ENCODE measurements around the gene CDCA5. TPM values are rescaled to one million over a fixed set of nuclear protein-coding genes. Genes with fewer than 3 reads are reported as not detected.

CDCA5 gene
- polyA plus RNA-seq (2012; ENCODE audit: low read depth, missing spikeins) = 43.2 TPM

GRCh38 chr11:65083834-65084597, at the start of gene CDCA5, which contains the start of gene ZFPL1:
Gene CDCA5, minus strand, starts transcription at chr11:65084040. Its CDS starts 62 bp downstream, at chr11:65083978.
Gene ZFPL1, plus strand, starts transcription at chr11:65084222. Its CDS starts 477 bp downstream, at chr11:65084699.
- TF ChIP-seq POLR2AphosphoS5 (IDR thresholded peaks at IDR 0.05; ENCODE audit: low read depth, low read length) (peak; percentile 85), POU2F2 (IDR thresholded peaks at IDR 0.05; ENCODE audit: low read depth, low read length) (peak; percentile 58), TAF1 (IDR thresholded peaks at IDR 0.05; ENCODE audit: low read depth, low read length) (peak; percentile 48), POLR2A (IDR thresholded peaks at IDR 0.05; ENCODE audit: low read depth, low read length) (peak; percentile 69; the same call in 1 of the 2 replicates), PAX5 (IDR thresholded peaks at IDR 0.05; ENCODE audit: insufficient read depth, low read length, severe bottlenecking) (no peak), SPI1 (IDR thresholded peaks at IDR 0.05; ENCODE audit: low read depth, low read length) (no peak)
- peak; percentile 98 for DNase-seq (ENCODE audit: insufficient read length, low spot score)
- peak; percentile 99 for FAIRE-seq

- TF ChIP-seq POU2F2 (IDR thresholded peaks at IDR 0.05; ENCODE audit: low read depth, low read length) (0 out of 2 replicates have a peak, but pooled peaks have one; percentile 27), TAF1 (IDR thresholded peaks at IDR 0.05; ENCODE audit: low read depth, low read length) (no peak), POLR2A (IDR thresholded peaks at IDR 0.05; ENCODE audit: low read depth, low read length) (peak; percentile 38; the same call in 1 of the 2 replicates), POLR2AphosphoS5 (IDR thresholded peaks at IDR 0.05; ENCODE audit: low read depth, low read length) (0 out of 2 replicates have a peak, but pooled peaks have one; percentile 15), SPI1 (IDR thresholded peaks at IDR 0.05; ENCODE audit: low read depth, low read length) (peak; percentile 60), PAX5 (IDR thresholded peaks at IDR 0.05; ENCODE audit: insufficient read depth, low read length, severe bottlenecking) (no peak)
- DNase-seq (ENCODE audit: insufficient read length, low spot score) (no peak), FAIRE-seq (peak; percentile 87)
These were observed 49.3 kb upstream of the CDCA5 start for GRCh38 chr11:65132988-65133700.

- TF ChIP-seq POU2F2 (IDR thresholded peaks at IDR 0.05; ENCODE audit: low read depth, low read length) (peak; percentile 96), POLR2AphosphoS5 (IDR thresholded peaks at IDR 0.05; ENCODE audit: low read depth, low read length) (peak; percentile 4; the same call in 1 of the 2 replicates), POLR2A (IDR thresholded peaks at IDR 0.05; ENCODE audit: low read depth, low read length) (no peak), SPI1 (IDR thresholded peaks at IDR 0.05; ENCODE audit: low read depth, low read length) (no peak), PAX5 (IDR thresholded peaks at IDR 0.05; ENCODE audit: insufficient read depth, low read length, severe bottlenecking) (peak; percentile 64), TAF1 (IDR thresholded peaks at IDR 0.05; ENCODE audit: low read depth, low read length) (no peak)
- FAIRE-seq (peak; percentile 92), DNase-seq (ENCODE audit: insufficient read length, low spot score) (no peak)
These were observed 48.6 kb upstream of the CDCA5 start for GRCh38 chr11:65132238-65132987.

GRCh38 chr11:65131895-65132237, 48.0 kb upstream of the CDCA5 start:
- TF ChIP-seq POU2F2 (IDR thresholded peaks at IDR 0.05; ENCODE audit: low read depth, low read length) = no peak
- no peak for TF ChIP-seq POLR2AphosphoS5 (IDR thresholded peaks at IDR 0.05; ENCODE audit: low read depth, low read length)
- TF ChIP-seq PAX5 (IDR thresholded peaks at IDR 0.05; ENCODE audit: insufficient read depth, low read length, severe bottlenecking) = no peak
- TF ChIP-seq SPI1 (IDR thresholded peaks at IDR 0.05; ENCODE audit: low read depth, low read length) = no peak
- no peak for TF ChIP-seq TAF1 (IDR thresholded peaks at IDR 0.05; ENCODE audit: low read depth, low read length)
- TF ChIP-seq POLR2A (IDR thresholded peaks at IDR 0.05; ENCODE audit: low read depth, low read length) = no peak
- FAIRE-seq (no peak), DNase-seq (ENCODE audit: insufficient read length, low spot score) (no peak)

- TF ChIP-seq PAX5 (IDR thresholded peaks at IDR 0.05; ENCODE audit: insufficient read depth, low read length, severe bottlenecking) = no peak
- no peak for TF ChIP-seq TAF1 (IDR thresholded peaks at IDR 0.05; ENCODE audit: low read depth, low read length)
- no peak for TF ChIP-seq SPI1 (IDR thresholded peaks at IDR 0.05; ENCODE audit: low read depth, low read length)
- no peak for TF ChIP-seq POLR2A (IDR thresholded peaks at IDR 0.05; ENCODE audit: low read depth, low read length)
- no peak for TF ChIP-seq POU2F2 (IDR thresholded peaks at IDR 0.05; ENCODE audit: low read depth, low read length)
- TF ChIP-seq POLR2AphosphoS5 (IDR thresholded peaks at IDR 0.05; ENCODE audit: low read depth, low read length) = no peak
- FAIRE-seq (no peak), DNase-seq (ENCODE audit: insufficient read length, low spot score) (no peak)
These were observed 47.6 kb upstream of the CDCA5 start for GRCh38 chr11:65131417-65131776.

- FAIRE-seq (no peak), DNase-seq (ENCODE audit: insufficient read length, low spot score) (no peak)
- no peak for TF ChIP-seq PAX5 (IDR thresholded peaks at IDR 0.05; ENCODE audit: insufficient read depth, low read length, severe bottlenecking)
- no peak for TF ChIP-seq POU2F2 (IDR thresholded peaks at IDR 0.05; ENCODE audit: low read depth, low read length)
- TF ChIP-seq TAF1 (IDR thresholded peaks at IDR 0.05; ENCODE audit: low read depth, low read length) = no peak
- TF ChIP-seq SPI1 (IDR thresholded peaks at IDR 0.05; ENCODE audit: low read depth, low read length) = no peak
- no peak for TF ChIP-seq POLR2A (IDR thresholded peaks at IDR 0.05; ENCODE audit: low read depth, low read length)
- TF ChIP-seq POLR2AphosphoS5 (IDR thresholded peaks at IDR 0.05; ENCODE audit: low read depth, low read length) = no peak
These were observed 47.0 kb upstream of the CDCA5 start for GRCh38 chr11:65130631-65131416.

GRCh38 chr11:65129649-65130441, 46.0 kb upstream of the CDCA5 start:
- FAIRE-seq = no peak
- no peak for TF ChIP-seq TAF1 (IDR thresholded peaks at IDR 0.05; ENCODE audit: low read depth, low read length)
- TF ChIP-seq PAX5 (IDR thresholded peaks at IDR 0.05; ENCODE audit: insufficient read depth, low read length, severe bottlenecking) = no peak
- no peak for TF ChIP-seq POLR2A (IDR thresholded peaks at IDR 0.05; ENCODE audit: low read depth, low read length)
- no peak for TF ChIP-seq POLR2AphosphoS5 (IDR thresholded peaks at IDR 0.05; ENCODE audit: low read depth, low read length)
- TF ChIP-seq POU2F2 (IDR thresholded peaks at IDR 0.05; ENCODE audit: low read depth, low read length) = no peak
- TF ChIP-seq SPI1 (IDR thresholded peaks at IDR 0.05; ENCODE audit: low read depth, low read length) = no peak
- DNase-seq (ENCODE audit: insufficient read length, low spot score) = no peak

All from GM12891 (cell line).